T-helper 1 cell (primary cell): Measurements from ENCODE around the gene KIF22.
A peak's percentile ranks its signal among the peaks of the same experiment; 100 is the strongest.
"Not testable (repeated sequence)": the region's sequence is repeated elsewhere in the genome, so short reads cannot be mapped to it uniquely, and the experiment has no call there.

Source experiments
- DNase-seq, 5 donors: peaks; one replicate each; pipeline ENCODE4 v3.0.0-alpha.2; 2012 to 2020

Gene KIF22

DNA sequence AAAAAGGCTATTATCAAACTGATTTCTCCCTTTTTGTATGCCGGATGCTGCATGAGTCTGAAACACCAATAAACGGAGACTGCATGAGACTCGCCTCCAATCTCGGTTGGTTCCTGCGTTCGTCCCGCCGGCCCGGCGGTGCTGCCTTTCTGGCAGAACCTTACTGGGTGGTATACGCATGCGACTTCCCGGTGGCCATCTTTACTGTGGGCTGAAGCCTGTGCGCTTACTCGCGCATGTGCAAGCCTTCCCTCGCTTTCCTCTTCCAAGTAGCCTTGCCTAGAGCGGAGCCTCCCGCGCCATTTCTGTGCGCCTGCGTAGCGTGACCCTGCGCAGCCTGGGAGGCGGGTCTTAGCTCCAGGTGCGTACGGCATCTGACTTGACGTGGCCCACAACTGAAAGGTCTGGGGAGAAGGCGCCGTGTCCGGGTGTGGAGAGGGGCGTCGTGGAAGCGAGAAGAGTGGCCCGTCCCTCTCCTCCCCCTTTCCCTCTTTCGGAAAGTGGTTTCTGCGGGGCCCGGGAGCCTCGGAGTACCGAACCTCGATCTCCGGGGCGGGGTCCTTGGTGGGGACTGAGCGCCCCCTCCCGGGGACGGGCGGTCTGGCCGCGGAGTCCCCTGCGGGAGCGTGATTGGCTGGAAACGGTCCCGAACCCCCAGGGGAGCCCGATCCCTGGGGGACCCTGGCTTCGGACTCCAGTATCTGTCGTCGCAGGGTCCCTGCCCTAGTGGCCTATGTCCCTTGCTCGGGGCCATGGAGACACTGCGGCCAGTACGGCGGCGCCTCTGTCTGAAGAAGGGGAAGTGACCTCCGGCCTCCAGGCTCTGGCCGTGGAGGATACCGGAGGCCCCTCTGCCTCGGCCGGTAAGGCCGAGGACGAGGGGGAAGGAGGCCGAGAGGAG lies 25.5 kb downstream of the KIF22 start, which contains the start of gene PAGR1:
Gene PAGR1 (plus strand): TSS at position 360 of the 901 bp plus-strand sequence. CDS start 374 bp downstream, at position 734.
- peak; percentile 97 to 100 (median 98) for DNase-seq

DNA sequence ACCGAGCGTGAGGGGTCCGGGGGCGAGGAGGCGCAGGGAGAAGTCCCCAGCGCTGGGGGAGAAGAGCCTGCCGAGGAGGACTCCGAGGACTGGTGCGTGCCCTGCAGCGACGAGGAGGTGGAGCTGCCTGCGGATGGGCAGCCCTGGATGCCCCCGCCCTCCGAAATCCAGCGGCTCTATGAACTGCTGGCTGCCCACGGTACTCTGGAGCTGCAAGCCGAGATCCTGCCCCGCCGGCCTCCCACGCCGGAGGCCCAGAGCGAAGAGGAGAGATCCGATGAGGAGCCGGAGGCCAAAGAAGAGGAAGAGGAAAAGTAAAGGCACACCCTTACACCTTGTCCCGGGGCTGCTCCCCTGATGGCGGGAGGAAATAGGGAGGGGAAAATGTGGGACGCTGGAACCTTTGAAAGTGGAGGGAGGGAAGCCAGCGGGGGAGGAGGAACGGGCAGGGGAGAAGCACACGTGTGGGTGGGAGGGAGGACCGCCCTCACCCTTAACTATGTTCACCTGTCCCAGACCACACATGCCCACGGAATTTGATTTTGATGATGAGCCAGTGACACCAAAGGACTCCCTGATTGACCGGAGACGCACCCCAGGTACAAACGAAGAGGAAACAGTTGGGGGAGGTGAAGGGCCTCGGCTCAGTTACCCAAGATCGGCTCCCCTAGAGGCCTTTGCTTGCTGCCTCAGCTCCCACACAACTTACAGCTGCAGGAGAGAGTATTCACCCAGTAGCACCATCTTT lies 26.3 kb downstream of the KIF22 start:
- DNase-seq, result peak in 4 of 5 donors; percentile 29 to 79 (median 38)

DNA sequence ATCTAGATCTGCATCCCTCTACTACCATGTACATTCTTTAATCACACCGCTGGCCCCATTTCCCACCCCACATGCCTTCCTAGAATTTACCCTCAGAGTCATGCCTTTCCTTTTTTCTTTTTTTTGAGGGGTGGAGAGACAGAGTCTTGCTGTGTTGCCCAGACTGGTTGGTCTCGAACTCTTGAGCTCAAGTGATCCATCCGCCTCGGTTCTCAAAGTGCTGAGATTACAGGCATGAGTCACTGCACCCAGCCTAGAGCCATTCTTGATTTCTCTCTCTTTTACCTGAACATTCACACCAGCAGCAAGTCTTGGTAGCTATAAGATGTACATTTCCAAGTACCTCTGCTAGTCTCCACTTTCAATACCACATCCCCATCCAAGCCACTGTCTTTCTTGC lies 27.5 kb downstream of the KIF22 start:
- no peak for DNase-seq

DNA sequence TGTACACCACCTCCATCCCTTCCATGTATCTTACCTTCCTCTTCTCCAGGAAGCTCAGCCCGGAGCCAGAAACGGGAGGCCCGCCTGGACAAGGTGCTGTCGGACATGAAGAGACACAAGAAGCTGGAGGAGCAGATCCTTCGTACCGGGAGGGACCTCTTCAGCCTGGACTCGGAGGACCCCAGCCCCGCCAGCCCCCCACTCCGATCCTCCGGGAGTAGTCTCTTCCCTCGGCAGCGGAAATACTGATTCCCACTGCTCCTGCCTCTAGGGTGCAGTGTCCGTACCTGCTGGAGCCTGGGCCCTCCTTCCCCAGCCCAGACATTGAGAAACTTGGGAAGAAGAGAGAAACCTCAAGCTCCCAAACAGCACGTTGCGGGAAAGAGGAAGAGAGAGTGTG lies 29.0 kb downstream of the KIF22 start:
- DNase-seq, result no peak

DNA sequence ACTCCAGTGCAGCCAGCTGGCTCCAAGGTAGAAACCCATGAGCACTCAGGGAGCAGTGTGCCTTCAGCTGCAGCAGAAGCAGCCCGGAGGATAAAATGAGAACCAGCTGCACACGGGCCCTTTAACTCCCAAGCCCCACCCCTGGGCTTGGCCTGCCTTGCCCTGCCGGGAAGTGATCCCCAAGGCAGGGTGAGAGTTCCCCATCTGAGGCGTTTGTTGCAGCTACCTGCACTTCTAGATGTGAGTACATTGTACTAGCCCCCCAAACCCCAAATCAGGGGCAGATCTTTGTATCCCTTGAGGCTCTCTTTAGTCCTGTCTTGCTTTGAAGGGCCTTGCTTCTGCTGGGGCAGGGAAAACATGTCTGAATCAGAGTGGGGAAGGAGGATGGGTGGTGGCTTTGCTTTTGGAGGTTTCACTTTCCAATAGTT lies 29.7 kb downstream of the KIF22 start, which contains the start of gene MVP:
Gene MVP (plus strand): TSS at position 192 of the 431 bp plus-strand sequence. CDS start 10,088 bp downstream, outside the sequence.
- DNase-seq, result peak in 2 of 5 donors; percentile 25 to 62

DNA sequence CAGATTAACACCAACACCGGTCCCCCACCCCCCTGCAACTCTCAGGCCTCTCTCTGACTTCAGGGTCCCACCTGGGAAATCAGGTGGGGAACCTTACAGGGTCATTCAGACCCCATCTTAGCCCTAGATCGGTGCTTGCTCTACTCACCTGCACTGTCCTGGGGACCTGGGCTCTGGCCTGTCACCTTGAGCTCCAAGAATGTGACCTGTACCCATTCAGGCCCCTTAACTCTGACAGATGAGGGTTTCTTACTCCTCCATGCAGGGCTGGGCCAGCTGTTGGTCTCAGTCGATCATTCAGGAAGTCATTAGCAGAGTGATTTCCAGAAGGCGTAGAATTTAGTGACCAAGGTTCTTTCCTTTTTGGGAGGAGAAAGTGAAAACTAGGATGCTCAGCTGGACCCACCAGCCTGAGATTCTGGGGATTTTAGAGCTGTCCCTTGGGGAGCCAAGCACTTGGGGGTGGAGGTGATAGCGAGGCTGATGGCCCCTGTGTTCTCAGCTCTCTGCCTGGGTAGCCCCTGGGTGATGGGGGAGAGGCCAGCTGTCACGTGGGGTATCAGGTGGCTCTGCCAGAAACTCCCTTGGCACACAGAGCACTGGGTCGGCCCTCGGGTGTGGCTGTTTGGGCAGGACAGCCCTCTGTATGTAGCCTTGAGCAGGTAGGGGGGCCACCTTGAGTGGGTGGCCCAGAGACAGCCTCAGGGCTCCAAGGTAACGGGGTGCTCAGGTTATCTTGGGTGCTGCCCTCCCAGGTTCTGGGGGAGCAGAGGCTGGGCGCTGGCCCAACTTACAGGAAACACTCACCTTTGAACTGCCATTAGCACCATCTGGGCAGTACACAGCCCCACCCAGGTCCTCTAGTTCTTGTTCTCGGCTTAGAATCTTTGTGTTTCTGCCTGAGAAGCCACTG lies 30.4 kb downstream of the KIF22 start:
- DNase-seq, result peak in 4 of 5 donors; percentile 31 to 52 (median 40)

DNA sequence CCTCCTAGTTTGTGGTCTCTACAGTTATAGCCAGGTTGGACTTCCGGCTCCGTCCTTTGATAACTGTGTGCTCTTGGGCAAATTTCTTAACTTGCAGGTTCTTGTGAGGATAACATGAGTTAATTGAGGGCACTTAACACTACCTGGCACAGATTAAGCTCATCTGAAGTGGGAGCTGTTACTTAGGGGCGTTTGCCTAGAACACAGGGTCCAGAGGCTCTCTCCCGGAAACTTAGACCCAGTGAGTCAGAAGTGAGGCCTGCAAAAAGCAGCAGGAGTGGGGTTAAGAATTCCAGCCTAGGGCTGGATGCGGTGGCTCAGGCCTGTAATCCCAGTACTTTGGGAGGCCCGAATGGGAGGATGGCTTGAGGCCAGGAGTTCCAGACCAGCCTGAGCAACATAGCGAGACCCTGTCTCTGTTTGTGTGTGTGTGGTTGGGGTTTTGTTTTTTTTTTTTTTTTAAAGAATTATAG lies 31.1 kb downstream of the KIF22 start:
- no peak for DNase-seq

DNA sequence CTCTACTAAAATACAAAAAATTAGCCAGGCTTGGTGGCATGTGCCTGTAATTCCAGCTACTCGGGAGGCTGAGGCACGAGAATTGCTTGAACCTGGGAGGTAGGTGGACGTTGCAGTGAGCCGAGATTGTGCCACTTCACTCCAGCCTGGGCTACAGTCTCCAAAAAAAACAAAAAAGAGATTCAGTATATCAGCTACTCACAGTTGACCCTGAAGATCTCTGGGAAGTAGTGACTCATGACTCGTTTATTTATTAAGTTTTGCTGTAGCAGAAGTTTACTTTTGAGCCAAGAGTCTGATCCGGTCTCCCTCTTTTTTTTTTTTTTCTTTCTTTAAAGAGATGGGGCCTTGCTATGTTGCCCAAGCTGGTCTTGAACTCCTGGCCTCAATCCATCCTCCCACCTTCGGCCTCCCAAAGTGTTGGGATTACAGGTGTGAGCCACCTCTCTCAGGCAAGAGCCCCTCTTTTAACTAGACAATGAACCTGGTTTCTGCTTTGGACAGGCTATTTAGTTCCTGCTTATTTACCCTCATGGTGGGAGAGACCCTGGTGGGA lies 34.1 kb downstream of the KIF22 start:
- DNase-seq, result no peak

DNA sequence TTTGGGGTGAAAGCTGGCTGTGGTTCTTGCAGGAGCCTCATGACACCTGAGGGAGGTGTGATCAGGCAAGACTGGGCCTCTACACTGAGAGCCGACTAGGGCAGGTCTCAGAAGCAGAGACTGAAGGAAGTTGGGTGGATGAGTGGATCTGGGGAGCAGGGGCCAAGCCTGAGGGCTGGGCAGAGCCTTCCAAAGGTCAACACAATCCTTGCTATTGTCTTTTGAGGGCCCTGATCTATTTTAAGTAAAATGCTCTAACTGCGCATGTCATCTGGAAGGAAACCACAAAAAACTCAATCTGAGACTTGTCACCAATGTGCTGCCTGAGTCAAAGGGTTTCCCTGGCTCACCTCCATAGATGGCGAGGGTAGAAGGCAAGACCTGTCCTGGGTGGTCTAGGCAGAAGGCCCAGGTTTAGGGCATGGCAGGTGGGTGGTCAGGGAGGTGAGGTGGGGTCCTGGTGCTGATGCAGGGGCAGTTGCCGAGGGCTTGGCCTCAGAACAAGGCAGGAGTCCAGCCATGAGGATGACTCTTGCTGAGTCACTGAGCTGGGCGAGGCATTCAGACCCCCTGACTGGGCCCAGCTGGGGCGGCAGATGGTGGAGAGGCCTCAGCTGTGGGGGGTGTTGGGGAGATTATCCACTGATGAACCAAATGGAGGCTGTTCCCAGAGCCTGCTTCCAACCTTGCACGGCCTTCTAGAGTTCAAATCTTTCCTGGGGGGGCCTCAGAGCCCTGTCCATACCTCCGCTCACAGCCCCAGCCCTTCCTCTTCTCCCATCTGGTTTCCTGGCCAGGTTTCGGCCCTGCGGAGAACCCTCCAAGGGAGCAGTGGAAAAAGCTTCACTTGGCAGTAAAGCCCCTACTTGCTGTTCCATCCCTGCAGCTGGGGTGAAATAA lies 34.8 kb downstream of the KIF22 start:
- peak in 1 of 5 donors; percentile 75 for DNase-seq

DNA sequence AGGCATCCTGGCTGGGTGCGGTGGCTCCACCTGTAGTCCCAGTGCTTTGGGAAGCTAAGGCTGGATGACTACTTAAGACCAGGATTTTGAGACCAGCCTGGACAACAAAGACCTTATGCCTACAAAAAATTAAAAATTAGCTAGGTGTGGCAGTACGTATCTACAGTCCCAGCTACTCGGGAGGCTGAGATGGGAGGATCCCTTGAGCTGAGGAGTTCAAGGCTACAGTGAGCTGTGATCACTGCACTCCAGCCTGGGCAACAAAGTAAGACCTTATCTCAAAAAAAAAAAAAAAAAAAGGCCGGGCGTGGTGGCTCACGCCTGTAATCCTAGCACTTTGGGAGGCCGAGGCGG lies 35.8 kb downstream of the KIF22 start:
- no peak for DNase-seq

DNA sequence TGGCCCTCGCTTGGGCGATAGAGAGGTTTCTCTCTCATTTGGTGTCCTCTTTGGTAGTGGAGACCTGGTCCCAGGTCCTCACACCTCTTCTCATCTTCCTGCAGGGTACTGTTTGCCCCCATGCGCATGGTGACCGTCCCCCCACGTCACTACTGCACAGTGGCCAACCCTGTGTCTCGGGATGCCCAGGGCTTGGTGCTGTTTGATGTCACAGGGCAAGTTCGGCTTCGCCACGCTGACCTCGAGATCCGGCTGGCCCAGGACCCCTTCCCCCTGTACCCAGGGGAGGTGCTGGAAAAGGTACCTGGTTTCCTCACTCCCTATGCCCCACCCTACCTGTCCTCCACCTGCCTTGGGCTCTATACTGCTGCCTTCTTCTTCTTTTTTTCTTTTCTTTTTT lies 40.2 kb downstream of the KIF22 start:
- DNase-seq, result no peak

DNA sequence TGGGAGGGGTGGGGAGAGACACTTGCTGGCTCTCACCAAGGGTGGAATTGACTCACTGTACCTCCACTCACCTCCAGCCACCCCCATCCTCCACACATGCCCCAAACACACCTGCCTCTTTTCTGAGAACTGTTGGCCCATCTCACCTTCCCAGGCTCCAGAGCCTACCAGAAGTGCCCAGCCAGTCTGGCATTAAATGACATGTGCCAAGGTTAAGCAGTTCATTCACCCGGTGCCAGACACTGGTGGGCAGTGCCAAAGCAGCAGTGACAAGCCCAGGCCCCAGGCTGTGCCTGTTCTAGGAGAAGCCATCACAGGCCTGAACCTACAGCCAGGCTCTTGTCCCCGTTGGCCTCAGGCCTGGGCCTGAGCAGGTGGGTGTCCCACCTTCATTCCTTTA lies 40.9 kb downstream of the KIF22 start:
- DNase-seq, result no peak

DNA sequence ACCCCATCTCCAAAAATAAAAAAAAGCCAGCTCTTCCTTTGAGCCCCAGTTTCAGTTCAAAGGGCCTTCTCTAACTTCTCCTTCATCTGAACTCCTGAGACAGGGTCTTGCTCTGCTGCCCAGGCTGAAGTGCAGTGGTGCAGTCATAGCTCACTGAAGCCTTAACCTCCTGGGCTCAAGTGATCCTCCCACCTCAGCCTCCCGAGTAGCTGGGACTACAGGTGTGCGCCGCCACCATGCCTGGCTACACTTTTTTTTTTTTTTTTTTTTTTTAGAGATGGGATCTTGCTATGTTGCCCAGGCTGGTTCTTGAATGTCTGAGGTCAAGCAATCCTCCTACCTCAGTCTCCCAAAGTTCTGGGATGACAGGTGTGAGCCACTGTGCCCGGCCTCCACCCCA lies 42.7 kb downstream of the KIF22 start:
- not testable (repeated sequence) for DNase-seq

DNA sequence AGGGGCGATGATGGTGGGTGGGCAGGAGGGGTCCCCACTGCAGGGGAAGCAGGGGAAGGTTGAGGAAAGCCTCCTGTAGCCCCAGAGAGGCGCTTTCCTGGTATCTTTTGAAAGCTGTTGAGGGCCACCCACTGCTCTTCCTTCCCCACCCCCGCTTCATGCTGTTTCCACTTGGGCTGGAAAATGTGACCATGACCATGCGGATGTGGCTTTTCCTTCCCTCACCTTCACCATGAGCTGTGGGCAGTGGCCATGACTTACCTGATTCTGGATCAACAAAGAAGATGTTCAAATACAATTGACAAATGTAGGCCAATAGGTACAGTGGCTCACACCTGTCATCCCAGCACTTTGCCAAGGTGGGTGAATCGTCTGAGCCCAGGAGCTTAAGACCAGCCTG lies 43.5 kb downstream of the KIF22 start:
- DNase-seq, result no peak

DNA sequence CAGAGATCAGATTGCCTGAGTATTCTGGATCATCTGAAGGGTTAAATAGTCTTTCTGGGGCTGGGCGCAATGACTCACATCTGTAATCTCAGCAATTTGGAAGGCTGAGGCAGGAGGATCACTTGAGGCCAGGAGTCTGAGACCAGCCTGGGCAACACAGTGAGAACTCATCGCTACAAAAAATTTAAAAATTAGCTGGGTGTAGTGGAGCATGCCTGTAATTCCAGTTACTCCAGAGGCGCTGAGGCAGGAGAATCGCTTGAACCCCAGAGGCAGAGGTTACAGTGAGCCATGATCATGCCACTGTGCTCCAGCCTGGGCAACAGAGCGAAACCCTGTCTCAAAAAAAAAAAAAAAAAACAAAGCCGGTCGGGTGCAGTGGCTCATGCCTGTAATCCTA lies 45.4 kb downstream of the KIF22 start:
- no peak for DNase-seq

DNA sequence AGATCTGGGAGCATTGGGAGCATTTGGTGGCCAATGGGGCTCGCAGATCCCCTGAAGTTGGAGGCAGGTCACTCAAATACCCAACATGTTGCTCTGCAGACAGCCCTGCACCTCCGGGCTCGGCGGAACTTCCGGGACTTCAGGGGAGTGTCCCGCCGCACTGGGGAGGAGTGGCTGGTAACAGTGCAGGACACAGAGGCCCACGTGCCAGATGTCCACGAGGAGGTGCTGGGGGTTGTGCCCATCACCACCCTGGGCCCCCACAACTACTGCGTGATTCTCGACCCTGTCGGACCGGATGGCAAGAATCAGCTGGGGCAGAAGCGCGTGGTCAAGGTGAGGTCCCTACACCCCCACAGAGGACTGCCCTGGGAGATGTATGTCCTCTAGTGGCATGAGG lies 46.1 kb downstream of the KIF22 start:
- DNase-seq, result no peak

DNA sequence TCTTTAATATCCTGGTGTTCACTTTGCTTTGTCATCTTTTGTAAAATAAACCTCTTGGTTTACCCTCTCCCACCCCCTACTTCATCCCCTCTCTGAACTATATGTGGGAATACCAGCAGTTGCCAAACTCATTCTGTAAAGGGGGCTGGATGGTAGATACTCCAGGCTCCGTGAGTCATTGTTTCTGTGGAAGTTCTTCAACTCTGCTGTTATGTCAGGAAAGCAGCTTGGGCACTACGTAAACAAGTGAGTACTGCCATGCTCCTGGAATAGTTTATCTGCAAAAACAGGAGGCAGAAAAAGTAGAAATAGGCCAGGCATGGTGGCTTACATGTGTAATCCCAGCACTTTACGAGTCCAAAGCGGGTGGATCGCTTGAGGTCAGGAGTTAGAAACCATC lies 47.3 kb downstream of the KIF22 start:
- DNase-seq, result no peak

DNA sequence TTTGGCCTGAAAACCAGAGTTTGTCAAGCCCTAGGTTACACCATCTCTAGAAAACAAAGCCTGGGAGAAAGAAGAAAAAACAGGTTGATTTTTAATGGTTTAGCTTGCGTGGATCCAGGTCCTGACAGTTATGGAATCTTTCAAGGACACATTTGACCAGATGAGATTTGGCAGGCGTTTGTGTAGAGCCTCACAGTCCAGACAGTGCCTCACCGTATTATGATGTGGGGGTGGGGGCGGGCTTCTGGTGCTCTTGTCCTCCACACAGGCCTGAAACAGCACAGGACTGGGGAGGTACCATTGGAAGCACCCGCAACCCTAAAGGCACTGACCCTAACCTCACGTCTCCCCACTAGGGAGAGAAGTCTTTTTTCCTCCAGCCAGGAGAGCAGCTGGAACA lies 49.3 kb downstream of the KIF22 start:
- DNase-seq, result no peak

DNA sequence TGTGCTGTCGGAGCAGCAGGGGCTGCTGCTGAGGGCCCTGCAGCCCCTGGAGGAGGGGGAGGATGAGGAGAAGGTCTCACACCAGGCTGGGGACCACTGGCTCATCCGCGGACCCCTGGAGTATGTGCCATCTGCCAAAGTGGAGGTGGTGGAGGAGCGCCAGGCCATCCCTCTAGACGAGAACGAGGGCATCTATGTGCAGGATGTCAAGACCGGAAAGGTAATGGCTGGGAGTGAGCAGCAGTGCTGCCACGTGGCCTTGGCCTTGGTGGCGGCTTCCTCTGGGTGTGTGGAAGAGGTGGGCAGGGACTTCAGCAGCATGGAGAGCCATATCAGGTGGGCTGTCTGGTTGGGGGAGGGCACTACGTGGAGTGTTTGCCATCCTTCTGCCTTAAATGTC lies 49.7 kb downstream of the KIF22 start:
- no peak for DNase-seq

DNA sequence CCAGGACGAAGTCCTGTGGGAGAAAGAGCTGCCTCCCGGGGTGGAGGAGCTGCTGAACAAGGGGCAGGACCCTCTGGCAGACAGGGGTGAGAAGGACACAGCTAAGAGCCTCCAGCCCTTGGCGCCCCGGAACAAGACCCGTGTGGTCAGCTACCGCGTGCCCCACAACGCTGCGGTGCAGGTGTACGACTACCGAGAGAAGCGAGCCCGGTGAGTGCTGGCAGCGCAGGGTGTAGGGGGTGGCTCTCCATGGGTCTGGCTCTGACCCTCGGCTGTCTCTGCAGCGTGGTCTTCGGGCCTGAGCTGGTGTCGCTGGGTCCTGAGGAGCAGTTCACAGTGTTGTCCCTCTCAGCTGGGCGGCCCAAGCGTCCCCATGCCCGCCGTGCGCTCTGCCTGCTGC lies 51.1 kb downstream of the KIF22 start:
- DNase-seq, result no peak

DNA sequence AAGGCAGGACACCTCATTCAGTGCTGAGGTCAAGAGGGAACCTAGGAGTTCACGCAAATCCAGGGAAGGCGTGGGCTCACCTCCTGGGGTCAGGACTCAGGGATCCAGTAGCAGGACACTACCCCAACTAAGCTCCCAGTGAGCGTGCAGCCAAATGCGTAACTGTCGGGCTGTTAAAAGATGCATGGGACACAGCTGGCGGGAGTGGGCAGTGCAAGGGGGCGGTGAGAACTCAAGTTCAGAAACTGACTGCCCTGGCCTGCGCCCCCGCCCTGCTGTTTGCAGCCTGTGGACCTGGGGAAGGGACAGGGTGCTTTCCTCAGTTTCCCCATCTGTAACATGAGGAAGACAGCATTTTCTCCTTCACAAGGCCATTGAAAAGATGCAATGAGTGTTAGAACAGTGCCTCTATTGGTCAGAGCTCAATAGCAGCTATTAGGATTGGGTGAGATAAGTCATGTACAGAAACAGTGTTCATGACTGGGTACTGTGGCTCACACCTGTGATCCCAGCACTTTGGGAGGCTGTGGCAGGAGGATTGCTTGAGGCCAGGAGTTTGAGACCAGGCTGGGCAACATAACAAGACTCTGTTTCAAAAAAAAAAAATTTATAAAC lies 52.3 kb downstream of the KIF22 start:
- DNase-seq, result no peak
